Thyroid gland (tissue), 4 donors: ENCODE results near the gene RADIL. TPM values are rescaled to one million over a fixed set of nuclear protein-coding genes. Genes with fewer than 3 reads are reported as not detected.

Experiments used
- DNase-seq, 2 donors: peaks; one replicate each; pipeline ENCODE4 v3.0.0-alpha.2; 2019
- H3K27ac ChIP-seq, 3 donors: fragments of 200-600 bp; sonication (generic); 1 replicate in 2 of 3; 2 replicates in 1 of 3; pipeline ENCODE4 v1.5.1; 2016 to 2019; ENCODE audit warnings: mild to moderate bottlenecking in 1 of 3, moderate library complexity in 1 of 3
- H3K27me3 ChIP-seq: fragments of 200-600 bp; sonication (generic); one replicate; pipeline ENCODE4 v1.5.1; 2019
- H3K36me3 ChIP-seq, 2 donors: fragments of 200-600 bp; sonication (generic); one replicate each; pipeline ENCODE4 v1.5.1; 2016 to 2019
- H3K4me1 ChIP-seq, 2 donors: fragments of 200-600 bp; sonication (generic); one replicate each; pipeline ENCODE4 v1.5.1; 2017 to 2019
- H3K4me3 ChIP-seq, 3 donors: fragments of 200-600 bp; sonication (generic); replicated peaks in 1 of 3; 1 replicate in 2 of 3; 2 replicates in 1 of 3; pipeline ENCODE4 v1.5.1; 2016; ENCODE audit warnings: mild to moderate bottlenecking in 1 of 3
- H3K9me3 ChIP-seq: fragments of 200-600 bp; sonication (generic); one replicate; pipeline ENCODE4 v1.5.1; 2017
- POLR2A ChIP-seq, 2 donors: fragments of 450-650 bp; IDR thresholded peaks; one replicate each; pipeline ENCODE4 v1.6.1; 2017; ENCODE audit warnings: antibody characterized with exemption in 2 of 2, mild to moderate bottlenecking in 2 of 2, moderate library complexity in 1 of 2
- WGBS, 2 donors: methylation state at CpG; one replicate each; pipeline ENCODE4 v1.1.5; 2017; 5-methylcytosine and 5-hydroxymethylcytosine counted together
- intact Hi-C: fragments of 100-400 bp; cut with DNase I; formaldehyde crosslinking; loops from one replicate; pipeline ENCODE4 v1.15.1; 2023
- total RNA-seq, 4 donors: library from RNA; depleted of rRNA; stranded (reverse); fragments of >200 nt; gene quantifications; one replicate each; pipeline ENCODE4 v1.2.3, GENCODE V29; 2016
- TF ChIP-seq, protein P1 (sequence below), 6 experiments: fragments of 200-600 bp in 3 of 6; fragments of 450-650 bp in 3 of 6; sonication (generic) in 3 of 6; IDR thresholded peaks; one replicate each; pipeline ENCODE4 v1.5.1; 2016 to 2019; ENCODE audit warnings: antibody characterized with exemption in 6 of 6, mild to moderate bottlenecking in 2 of 6, inconsistent platforms in 1 of 6, moderate library complexity in 1 of 6

RADIL gene
- total RNA-seq, 4 donors from 2014 or later = 4.9 to 11.1 (median 7.1) TPM

DNA sequence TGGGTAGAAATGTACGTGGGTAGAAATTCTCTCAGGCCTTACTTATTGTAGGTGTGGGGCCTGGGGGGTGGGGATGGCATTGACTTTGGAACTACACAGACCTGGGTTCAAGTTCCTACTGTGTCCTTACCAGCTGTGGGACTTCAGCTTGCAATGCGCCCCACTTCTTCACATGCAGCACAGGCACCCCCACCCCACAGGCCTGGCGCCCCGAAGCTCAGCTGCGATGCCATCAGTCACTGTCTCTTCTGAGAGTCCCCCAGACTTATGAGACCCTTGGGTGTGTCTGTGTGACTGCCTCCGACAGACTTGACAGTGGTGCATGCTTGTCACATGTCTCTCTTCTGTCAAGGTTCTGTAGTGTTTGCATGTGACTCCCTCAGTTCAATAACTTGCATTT, 111.2 kb downstream of the RADIL start:
- DNase-seq = no peak
- Histone ChIP-seq H3K36me3 (no peaks in the 10 kb centered on the region), H3K4me1 (peaks cover 16 to 32% of the 10 kb centered on the region in 2 donors), H3K4me3 (no peak overlapping the region), H3K9me3 (no peaks in the 10 kb centered on the region), H3K27ac (no peak overlapping the region), H3K27me3 (no peaks in the 10 kb centered on the region)
- no peak for TF ChIP-seq POLR2A (IDR thresholded peaks at IDR 0.05)
- TF ChIP-seq, protein P1, sequence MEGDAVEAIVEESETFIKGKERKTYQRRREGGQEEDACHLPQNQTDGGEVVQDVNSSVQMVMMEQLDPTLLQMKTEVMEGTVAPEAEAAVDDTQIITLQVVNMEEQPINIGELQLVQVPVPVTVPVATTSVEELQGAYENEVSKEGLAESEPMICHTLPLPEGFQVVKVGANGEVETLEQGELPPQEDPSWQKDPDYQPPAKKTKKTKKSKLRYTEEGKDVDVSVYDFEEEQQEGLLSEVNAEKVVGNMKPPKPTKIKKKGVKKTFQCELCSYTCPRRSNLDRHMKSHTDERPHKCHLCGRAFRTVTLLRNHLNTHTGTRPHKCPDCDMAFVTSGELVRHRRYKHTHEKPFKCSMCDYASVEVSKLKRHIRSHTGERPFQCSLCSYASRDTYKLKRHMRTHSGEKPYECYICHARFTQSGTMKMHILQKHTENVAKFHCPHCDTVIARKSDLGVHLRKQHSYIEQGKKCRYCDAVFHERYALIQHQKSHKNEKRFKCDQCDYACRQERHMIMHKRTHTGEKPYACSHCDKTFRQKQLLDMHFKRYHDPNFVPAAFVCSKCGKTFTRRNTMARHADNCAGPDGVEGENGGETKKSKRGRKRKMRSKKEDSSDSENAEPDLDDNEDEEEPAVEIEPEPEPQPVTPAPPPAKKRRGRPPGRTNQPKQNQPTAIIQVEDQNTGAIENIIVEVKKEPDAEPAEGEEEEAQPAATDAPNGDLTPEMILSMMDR (IDR thresholded peaks at IDR 0.05) = no peak
- intact Hi-C loops = no loop called here
- 96% methylated on average over 6 of the region's 6 CpGs for WGBS, 2 donors

DNA sequence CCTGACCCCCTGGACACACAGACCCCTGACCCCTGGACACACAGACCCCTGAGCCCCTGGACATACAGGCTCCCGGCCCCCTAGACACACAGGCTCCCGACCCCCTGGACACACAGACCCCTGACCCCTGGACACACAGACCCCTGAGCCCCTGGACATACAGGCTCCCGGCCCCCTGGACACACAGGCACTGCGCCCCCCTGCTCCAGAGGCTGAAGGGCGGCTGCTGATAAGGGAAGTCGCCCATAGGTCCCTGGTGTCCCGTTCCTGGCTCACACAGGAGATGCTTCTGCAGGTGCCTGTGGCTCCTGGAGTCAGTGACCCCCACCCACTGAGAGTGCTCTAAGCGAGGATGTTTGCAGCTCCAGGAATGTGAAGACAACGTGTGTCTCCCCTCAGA, 111.8 kb downstream of the RADIL start:
- 100% methylated on average over 1 of the region's 9 CpGs; no CpG with 5 or more reads in 1 of the 2 donors for WGBS, 2 donors
- H3K27ac ChIP-seq = no peak overlapping the region
- no peak for TF ChIP-seq POLR2A (IDR thresholded peaks at IDR 0.05)
- TF ChIP-seq, protein P1 (IDR thresholded peaks at IDR 0.05) = no peak
- no peaks in the 10 kb centered on the region for H3K9me3 ChIP-seq
- intact Hi-C loops = no loop called here
- no peaks in the 10 kb centered on the region for H3K36me3 ChIP-seq
- DNase-seq = no peak
- no peak overlapping the region for H3K4me3 ChIP-seq
- no peaks in the 10 kb centered on the region for H3K27me3 ChIP-seq
- peaks cover 15 to 28% of the 10 kb centered on the region in 2 donors for H3K4me1 ChIP-seq

DNA sequence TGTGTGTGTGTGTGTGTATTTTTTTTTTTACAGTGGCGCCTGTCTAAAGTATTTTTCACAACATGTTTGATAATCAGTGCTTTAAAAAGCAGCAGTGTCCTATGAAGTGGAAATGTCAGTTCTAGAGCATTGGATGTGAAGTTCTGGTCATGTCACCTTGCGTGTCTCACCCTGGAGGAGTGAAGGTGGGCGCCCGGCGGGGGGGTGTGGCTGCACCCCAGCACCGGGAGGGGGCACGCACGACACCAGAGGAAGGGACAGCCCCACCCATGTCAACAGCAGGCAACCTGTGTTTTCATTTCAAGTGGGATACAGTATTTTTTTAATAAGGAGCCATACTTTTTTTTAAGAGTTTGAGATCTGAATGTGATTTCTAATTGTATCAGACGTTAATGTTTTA, 112.6 kb downstream of the RADIL start:
- H3K27ac ChIP-seq = no peak overlapping the region
- no peaks in the 10 kb centered on the region for H3K36me3 ChIP-seq
- 87 to 91% methylated on average over 9 of the region's 9 CpGs for whole genome bisulfite sequencing, 2 donors
- H3K4me3 ChIP-seq = no peak overlapping the region
- DNase-seq = no peak
- TF ChIP-seq, protein P1 (IDR thresholded peaks at IDR 0.05) = no peak
- no peak for TF ChIP-seq POLR2A (IDR thresholded peaks at IDR 0.05)
- intact Hi-C loops = no loop called here
- no peaks in the 10 kb centered on the region for H3K27me3 ChIP-seq
- H3K4me1 ChIP-seq = peaks cover 8 to 26% of the 10 kb centered on the region in 2 donors
- H3K9me3 ChIP-seq = no peaks in the 10 kb centered on the region

DNA sequence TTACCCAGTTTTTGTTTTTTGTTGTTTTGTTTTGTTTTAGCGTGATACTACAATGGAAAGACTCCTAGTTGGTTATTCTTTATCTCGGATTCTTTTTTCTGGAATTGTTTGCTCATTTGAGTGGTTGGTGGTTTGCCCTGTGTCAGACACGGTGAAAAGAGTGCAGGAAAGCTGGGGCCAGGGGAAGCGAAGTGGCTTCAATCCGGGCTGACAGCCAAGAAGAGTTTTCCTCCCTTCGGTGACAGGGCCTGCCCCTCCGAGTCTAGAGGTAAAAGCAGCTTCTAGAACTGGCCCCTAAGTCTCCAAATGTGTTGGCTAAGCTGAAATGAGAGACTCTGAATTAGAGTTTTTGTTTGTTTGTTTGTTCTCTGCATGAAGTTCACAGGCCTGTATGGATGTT, 113.8 kb downstream of the RADIL start:
- no peaks in the 10 kb centered on the region for H3K9me3 ChIP-seq
- H3K27ac ChIP-seq = peak overlapping the region in 2 of 3 donors; percentile 20 to 21
- H3K27me3 ChIP-seq = no peaks in the 10 kb centered on the region
- peak; percentile 60 to 65 for DNase-seq
- intact Hi-C loops = no loop called here
- H3K4me3 ChIP-seq = no peak overlapping the region
- TF ChIP-seq POLR2A (IDR thresholded peaks at IDR 0.05) = no peak
- TF ChIP-seq, protein P1 (IDR thresholded peaks at IDR 0.05) = no peak
- peaks cover 0 to under 1% of the 10 kb centered on the region in 2 donors for H3K36me3 ChIP-seq
- H3K4me1 ChIP-seq = peaks cover 7 to 26% of the 10 kb centered on the region in 2 donors
- 16 to 18% methylated on average over 7 of the region's 7 CpGs for WGBS, 2 donors

DNA sequence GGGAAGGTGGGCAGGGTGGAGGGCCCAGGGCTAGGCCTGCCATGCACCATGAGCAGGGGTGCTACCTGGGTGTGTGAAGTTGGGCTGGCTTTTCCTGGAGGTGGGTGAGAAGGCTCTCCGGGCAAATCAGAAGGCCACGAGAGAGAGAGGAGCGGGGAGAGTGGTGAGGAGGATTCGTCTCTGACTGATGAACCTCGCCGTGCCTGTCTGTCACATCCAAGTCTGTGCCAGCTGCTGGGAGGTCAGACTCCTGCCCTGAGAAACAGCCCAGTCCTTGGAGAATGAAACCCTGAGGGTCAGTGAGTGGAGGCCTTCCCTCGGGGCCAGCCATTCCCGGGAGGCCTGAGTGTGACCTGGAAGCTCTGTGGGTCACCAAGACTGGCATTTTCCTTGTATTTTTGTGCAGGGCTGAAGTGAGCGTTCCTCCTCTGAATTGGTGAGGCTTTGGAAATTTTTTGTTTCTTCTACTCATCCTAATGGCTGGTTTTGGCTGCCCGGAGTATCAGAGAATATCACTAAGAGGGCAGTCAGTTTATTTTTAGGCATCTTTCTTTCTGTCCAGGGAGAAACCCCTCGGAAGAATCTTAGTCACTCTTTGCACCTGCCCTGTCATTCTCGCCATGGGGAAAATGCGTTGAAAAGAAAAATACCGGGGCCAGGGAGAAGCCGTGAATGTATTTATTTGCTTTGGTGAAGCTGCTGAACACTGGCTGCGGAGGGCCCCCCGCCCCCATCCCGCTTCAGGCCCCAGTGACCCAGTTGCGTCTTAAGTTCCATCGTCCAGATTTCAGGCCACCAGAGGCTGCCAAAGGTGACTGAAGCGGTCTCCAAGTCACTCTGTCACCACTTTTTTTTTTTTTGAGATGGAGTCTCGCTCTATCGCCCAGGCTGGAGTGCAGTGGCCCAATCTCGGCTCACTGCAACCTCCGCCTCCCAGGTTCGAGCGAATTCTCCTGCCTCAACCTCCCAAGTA, 114.6 kb downstream of the RADIL start:
- Histone ChIP-seq H3K4me1 (peaks cover 5 to 19% of the 10 kb centered on the region in 2 donors), H3K9me3 (no peaks in the 10 kb centered on the region), H3K27ac (peak overlapping the region in 2 of 3 donors; percentile 20 to 21), H3K27me3 (no peaks in the 10 kb centered on the region), H3K4me3 (no peak overlapping the region), H3K36me3 (peaks cover 5 to 9% of the 10 kb centered on the region in 2 donors)
- 85 to 92% methylated on average over 27 of the region's 27 CpGs for WGBS, 2 donors
- DNase-seq = no peak
- TF ChIP-seq, protein P1 (IDR thresholded peaks at IDR 0.05) = no peak
- TF ChIP-seq POLR2A (IDR thresholded peaks at IDR 0.05) = no peak
- intact Hi-C loops = no loop called here
